A549 (cell line): ENCODE results near the gene GRM5. TPM values are rescaled to one million over a fixed set of nuclear protein-coding genes. Genes with fewer than 3 reads are reported as not detected.
"Not testable (repeated sequence)": the region's sequence is repeated elsewhere in the genome, so short reads cannot be mapped to it uniquely, and the experiment has no call there.

Experiments
- ATAC-seq, 2 experiments: fragments of 200-7000 bp in 1 of 2; fragments of >200 bp in 1 of 2; cut with Nextera tagmentation in 1 of 2; cut with Tn5 transposase in 1 of 2; 3 replicates each; pipeline versions ENCODE4 v1.8.0 to v1.9.1; 2018 to 2020; ENCODE audit warnings: mild to moderate bottlenecking in 1 of 2, moderate library complexity in 1 of 2
- CTCF ChIA-PET: fragments of 300-600 bp; sonication (Branson Sonifier 250); formaldehyde crosslinking; extraction: SDS; loops from one replicate; lab custom pipeline; 2021; ENCODE audit warnings: antibody characterized with exemption, inconsistent platforms; lab: Yijun Ruan, JAX
- POLR2A ChIA-PET: fragments of 350-600 bp; formaldehyde crosslinking; extraction: SDS; loops from one replicate; lab custom pipeline; 2021; ENCODE audit warnings: antibody characterized with exemption, inconsistent platforms; lab: Yijun Ruan, JAX
- DNase-seq, 2 experiments: peaks; one replicate each; pipeline versions ENCODE4 v3.0.0 to v3.0.0-alpha.2; 2011 to 2016; ENCODE audit warnings: low read depth in 1 of 2, low spot score in 1 of 2
- FAIRE-seq: peaks from 2 replicates; lab custom pipeline; 2011; peaks lifted over from hg19 to GRCh38; lab: Jason Lieb, UNC
- H3K27ac ChIP-seq, 2 experiments: fragments of >200 bp; sonication (Bioruptor Twin); formaldehyde crosslinking; 3 replicates each; pipeline ENCODE4 v1.5.1; 2016 to 2017
- H3K4me1 ChIP-seq: fragments of >200 bp; sonication (Bioruptor Twin); formaldehyde crosslinking; 3 replicates; pipeline ENCODE4 v1.6.1; 2016
- H3K4me2 ChIP-seq: fragments of >200 bp; sonication (Bioruptor Twin); formaldehyde crosslinking; 3 replicates; pipeline ENCODE4 v1.6.1; 2016
- H3K4me3 ChIP-seq: fragments of >200 bp; sonication (Bioruptor Twin); formaldehyde crosslinking; 3 replicates; pipeline ENCODE4 v1.5.1; 2016
- H3K9me3 ChIP-seq: fragments of >200 bp; sonication (Bioruptor Twin); formaldehyde crosslinking; 3 replicates; pipeline ENCODE4 v1.6.1; 2016
- E2F6 ChIP-seq: IDR thresholded peaks from 2 replicates; pipeline ENCODE4 v1.6.1; 2012; ENCODE audit warnings: low read depth, borderline replicate concordance
- EHMT2 ChIP-seq: fragments of 200-600 bp; sonication (generic); IDR thresholded peaks from 2 replicates; pipeline ENCODE4 v1.6.1; 2016; ENCODE audit warnings: antibody characterized with exemption, low read depth, mild to moderate bottlenecking, moderate library complexity
- FOXS1 ChIP-seq: fragments of 250-450 bp; sonication (Bioruptor Pico); IDR thresholded peaks from 2 replicates; pipeline ENCODE4 v1.5.0; 2020; ENCODE audit warnings: mild to moderate bottlenecking, moderate library complexity
- HMGXB4 ChIP-seq: fragments of 250-450 bp; sonication (Bioruptor Pico); IDR thresholded peaks from 2 replicates; pipeline ENCODE4 v1.5.0; 2021; ENCODE audit warnings: mild to moderate bottlenecking, moderate library complexity, borderline replicate concordance
- JUNB ChIP-seq: fragments of >200 bp; sonication (Bioruptor Twin); formaldehyde crosslinking; IDR thresholded peaks from 2 replicates; pipeline ENCODE4 v1.6.1; 2016
- KDM1A ChIP-seq: fragments of 200-600 bp; sonication (generic); IDR thresholded peaks from 2 replicates; pipeline ENCODE4 v1.6.1; 2016; ENCODE audit warnings: low read depth, mild to moderate bottlenecking
- NFE2L2 ChIP-seq: fragments of 150-350 bp; conservative IDR thresholded peaks from 2 replicates; pipeline ENCODE4 v1.6.1; 2014; ENCODE audit warnings: low read length
- PHF8 ChIP-seq: fragments of 200-600 bp; sonication (generic); IDR thresholded peaks from 2 replicates; pipeline ENCODE4 v1.6.1; 2016; ENCODE audit warnings: low read depth, mild to moderate bottlenecking, antibody characterized with exemption, moderate library complexity, borderline replicate concordance
- POLR2AphosphoS2 ChIP-seq: conservative IDR thresholded peaks from 2 replicates; pipeline ENCODE4 v1.6.1; 2012; ENCODE audit warnings: low read length, improper control_type of control experiment, inconsistent platforms
- RARB ChIP-seq: fragments of 250-450 bp; sonication (Bioruptor Pico); IDR thresholded peaks from 2 replicates; pipeline ENCODE4 v1.8.0; 2021; ENCODE audit warnings: mild to moderate bottlenecking, moderate library complexity
- RNF2 ChIP-seq: fragments of 200-600 bp; sonication (generic); IDR thresholded peaks from 2 replicates; pipeline ENCODE4 v1.6.1; 2016; ENCODE audit warnings: low read depth, mild to moderate bottlenecking, antibody characterized with exemption, moderate library complexity, borderline replicate concordance
- ZFP36 ChIP-seq: fragments of 450-650 bp; IDR thresholded peaks from 2 replicates; pipeline ENCODE4 v1.6.1; 2014; ENCODE audit warnings: borderline replicate concordance; ENCODE audit not compliant: partially characterized antibody
- ZSCAN20 ChIP-seq: fragments of 250-450 bp; sonication (Bioruptor Pico); IDR thresholded peaks from 2 replicates; pipeline ENCODE4 v1.8.0; 2022; ENCODE audit warnings: mild to moderate bottlenecking, moderate library complexity
- WGBS: methylation state at CpG from one replicate; pipeline ENCODE4 v1.1.6; 2017; ENCODE audit errors: missing lambda C conversion rate; 5-methylcytosine and 5-hydroxymethylcytosine counted together
- polyA plus RNA-seq, 4 experiments: library from polyadenylated mRNA; depleted of rRNA in 3 of 4; stranded (reverse); fragments of >200 nt; fragmentation: RNase III in 1 of 4; extraction: RNeasy Plus Mini Kit Qiagen cat#74134 plus additional on column Dnase treatment in 1 of 4; gene quantifications; 2 replicates in 3 of 4; 3 replicates in 1 of 4; pipeline ENCODE4 v1.2.3, GENCODE V29; 2011 to 2017

GRM5 gene
- polyA plus RNA-seq, 2 of the 4 experiments (the other 2 are of a cell fraction) = 0.01 TPM; not detected in 1

- no peaks in the 10 kb centered on the region for H3K9me3 ChIP-seq
- no peak for DNase-seq
- TF ChIP-seq JUNB (no peak), FOXS1 (CRISPR knock-in tag) (no peak), PHF8 (no peak), HMGXB4 (no peak), EHMT2 (no peak), KDM1A (no peak), POLR2AphosphoS2 (no peak), E2F6 (no peak), NFE2L2 (no peak), RARB (CRISPR knock-in tag) (no peak), ZFP36 (no peak), RNF2 (no peak), ZSCAN20 (CRISPR knock-in tag) (no peak)
- TF ChIP-seq, all 56 proteins: peak for 0
- no peak overlapping the region for H3K27ac ChIP-seq
- no peak for FAIRE-seq
- H3K4me3 ChIP-seq = no peak overlapping the region
- POLR2A ChIA-PET = no interaction called here
- no peak overlapping the region for H3K4me2 ChIP-seq
- no peak for ATAC-seq
- no peaks in the 10 kb centered on the region for H3K4me1 ChIP-seq
- CTCF ChIA-PET = no interaction called here
Measured at GRCh38 chr11:88950975-88951374, 114.8 kb downstream of the GRM5 start.

- POLR2A ChIA-PET, FAIRE-seq, H3K4me3 ChIP-seq, CTCF ChIA-PET, ATAC-seq, H3K4me2 ChIP-seq, H3K27ac ChIP-seq, H3K9me3 ChIP-seq, H3K4me1 ChIP-seq: not testable (repeated sequence)
- DNase-seq = peak in 1 of 2 experiments; percentile 0
Measured at GRCh38 chr11:88948908-88949307, 116.9 kb downstream of the GRM5 start.

- H3K4me3 ChIP-seq, DNase-seq, FAIRE-seq, H3K9me3 ChIP-seq, POLR2A ChIA-PET, CTCF ChIA-PET, H3K4me1 ChIP-seq, ATAC-seq, H3K27ac ChIP-seq, H3K4me2 ChIP-seq: not testable (repeated sequence)
- WGBS = 30% methylated on average over 6 of the region's 6 CpGs
Measured at GRCh38 chr11:88947843-88948572, 117.8 kb downstream of the GRM5 start.

- POLR2A ChIA-PET, H3K4me3 ChIP-seq, H3K4me2 ChIP-seq, ATAC-seq, H3K4me1 ChIP-seq, H3K9me3 ChIP-seq, DNase-seq, CTCF ChIA-PET, FAIRE-seq, H3K27ac ChIP-seq: not testable (repeated sequence)
- WGBS = 3% methylated on average over 1 of the region's 1 CpG
Measured at GRCh38 chr11:88929665-88930064, 136.1 kb downstream of the GRM5 start.

GRCh38 chr11:88917065-88917464 lies 148.7 kb downstream of the GRM5 start:
- H3K4me2 ChIP-seq, H3K4me1 ChIP-seq, H3K9me3 ChIP-seq, DNase-seq, POLR2A ChIA-PET, CTCF ChIA-PET, H3K4me3 ChIP-seq, ATAC-seq, H3K27ac ChIP-seq: not testable (repeated sequence)
- peak; percentile 61 for FAIRE-seq
- WGBS = 29% methylated on average over 1 of the region's 1 CpG
